BE2C (cell line): ENCODE data around the gene GABRR2.
"Not testable (repeated sequence)": the region's sequence is repeated elsewhere in the genome, so short reads cannot be mapped to it uniquely, and the experiment has no call there.

ENCODE experiments used
- DNase-seq: peaks from one replicate; pipeline ENCODE4 v3.0.0-alpha.2; 2020
- H3K27me3 ChIP-seq: fragments of 250-450 bp; sonication (Bioruptor Pico); 2 replicates; pipeline ENCODE4 v1.5.1; 2020; ENCODE audit warnings: mild to moderate bottlenecking
- H3K36me3 ChIP-seq: fragments of 250-450 bp; sonication (Bioruptor Pico); 2 replicates; pipeline ENCODE4 v1.5.1; 2020; ENCODE audit warnings: mild to moderate bottlenecking
- H3K4me1 ChIP-seq: fragments of 250-450 bp; sonication (Bioruptor Pico); 2 replicates; pipeline ENCODE4 v1.5.1; 2020
- H3K4me3 ChIP-seq: 2 replicates; pipeline ENCODE4 v1.5.1; 2011; ENCODE audit warnings: low read depth, low read length
- H3K9me3 ChIP-seq: fragments of 250-450 bp; sonication (Bioruptor Pico); 2 replicates; pipeline ENCODE4 v1.5.1; 2020
- TF ChIP-seq, protein P1 (sequence below): IDR thresholded peaks from 2 replicates; pipeline ENCODE4 v1.5.1; 2012; ENCODE audit warnings: mild to moderate bottlenecking, low read depth, low read length

The GABRR2 gene

DNA sequence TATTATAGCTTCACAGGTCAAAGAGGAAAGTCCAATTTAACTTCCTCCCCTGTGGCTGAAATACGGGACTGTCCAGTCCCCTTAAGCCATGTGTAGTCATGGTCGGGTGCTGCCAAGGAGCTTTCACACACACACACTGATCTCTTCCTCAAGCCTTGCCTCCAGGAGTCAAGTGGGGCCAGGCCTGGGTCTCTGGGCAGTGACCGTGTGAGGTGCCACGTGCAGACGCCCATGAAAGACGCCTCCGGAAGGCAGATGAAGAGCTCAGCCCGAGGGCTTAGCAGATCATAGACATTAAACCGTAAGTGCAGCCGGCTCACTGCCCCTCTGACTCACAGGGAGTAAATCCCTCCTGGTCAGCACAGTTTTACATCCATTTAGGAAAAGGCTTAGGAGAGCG is 4.2 kb downstream of the GABRR2 start:
- Histone ChIP-seq H3K4me3 (no peak overlapping the region), H3K27me3 (no peaks in the 10 kb centered on the region), H3K4me1 (peaks cover 4% of the 10 kb centered on the region), H3K9me3 (no peaks in the 10 kb centered on the region), H3K36me3 (no peaks in the 10 kb centered on the region)
- DNase-seq: peak; percentile 30
- TF ChIP-seq, protein P1, sequence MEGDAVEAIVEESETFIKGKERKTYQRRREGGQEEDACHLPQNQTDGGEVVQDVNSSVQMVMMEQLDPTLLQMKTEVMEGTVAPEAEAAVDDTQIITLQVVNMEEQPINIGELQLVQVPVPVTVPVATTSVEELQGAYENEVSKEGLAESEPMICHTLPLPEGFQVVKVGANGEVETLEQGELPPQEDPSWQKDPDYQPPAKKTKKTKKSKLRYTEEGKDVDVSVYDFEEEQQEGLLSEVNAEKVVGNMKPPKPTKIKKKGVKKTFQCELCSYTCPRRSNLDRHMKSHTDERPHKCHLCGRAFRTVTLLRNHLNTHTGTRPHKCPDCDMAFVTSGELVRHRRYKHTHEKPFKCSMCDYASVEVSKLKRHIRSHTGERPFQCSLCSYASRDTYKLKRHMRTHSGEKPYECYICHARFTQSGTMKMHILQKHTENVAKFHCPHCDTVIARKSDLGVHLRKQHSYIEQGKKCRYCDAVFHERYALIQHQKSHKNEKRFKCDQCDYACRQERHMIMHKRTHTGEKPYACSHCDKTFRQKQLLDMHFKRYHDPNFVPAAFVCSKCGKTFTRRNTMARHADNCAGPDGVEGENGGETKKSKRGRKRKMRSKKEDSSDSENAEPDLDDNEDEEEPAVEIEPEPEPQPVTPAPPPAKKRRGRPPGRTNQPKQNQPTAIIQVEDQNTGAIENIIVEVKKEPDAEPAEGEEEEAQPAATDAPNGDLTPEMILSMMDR: no peak

DNA sequence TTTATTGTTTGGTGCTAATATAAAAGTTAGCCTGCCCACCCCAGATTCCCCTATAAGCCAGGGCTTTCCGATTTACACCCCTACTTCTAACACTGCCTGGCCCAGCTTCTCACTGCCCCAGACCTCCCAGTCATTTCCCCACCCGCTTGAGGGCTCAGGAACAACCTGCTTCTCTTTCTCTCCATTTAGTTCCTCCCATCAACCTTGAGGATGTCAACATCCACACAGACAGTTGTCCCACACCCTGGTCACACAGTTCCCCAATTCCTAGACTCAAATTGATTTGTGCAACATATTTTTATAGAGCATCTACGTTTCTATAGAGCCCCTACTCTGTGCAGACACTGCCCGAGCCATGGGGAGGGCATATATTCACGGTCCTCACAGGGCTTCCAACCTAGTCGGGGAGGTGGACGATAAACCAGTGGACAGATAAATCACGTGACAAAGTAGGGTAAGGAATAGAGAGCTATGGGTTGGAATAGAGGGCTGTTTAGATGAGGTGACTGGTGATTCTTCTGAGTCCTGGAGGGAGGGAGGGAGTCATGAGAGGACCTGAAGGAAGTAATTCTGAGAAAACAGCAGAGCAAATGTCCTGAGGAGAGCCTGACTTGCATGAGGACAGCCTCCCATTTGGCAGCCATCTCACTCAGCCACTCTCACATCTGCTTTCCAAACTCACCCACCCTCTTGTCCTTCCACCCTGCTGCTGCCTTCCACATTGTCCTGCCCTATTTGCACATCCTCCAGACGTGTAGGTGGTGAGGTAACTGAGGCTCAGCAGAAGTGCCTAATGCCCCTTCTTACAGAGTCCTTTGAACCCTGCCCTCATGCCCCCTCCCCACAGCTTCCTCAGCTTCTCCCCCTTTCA is 6.3 kb downstream of the GABRR2 start:
- DNase-seq: no peak
- Histone ChIP-seq H3K4me1 (peaks cover 4% of the 10 kb centered on the region), H3K27me3 (no peaks in the 10 kb centered on the region)

DNA sequence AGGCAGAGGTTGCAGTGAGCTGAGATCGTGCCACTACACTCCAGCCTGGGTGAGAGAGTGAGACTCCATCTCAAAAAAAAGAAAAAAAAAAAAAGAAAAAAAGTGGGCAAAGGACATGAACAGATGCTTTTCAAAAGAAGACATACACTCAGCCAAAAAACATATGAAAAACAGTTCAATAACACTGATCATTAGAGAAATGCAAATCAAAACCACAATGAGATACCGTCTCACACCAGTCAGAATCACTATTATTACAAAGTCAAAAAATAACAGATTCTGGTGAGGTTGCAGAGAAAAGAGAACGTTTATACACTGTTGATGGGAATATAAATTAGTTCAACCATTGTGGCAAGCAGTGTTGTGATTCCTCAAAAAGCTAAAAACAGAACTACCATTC is 10.6 kb downstream of the GABRR2 start:
- H3K27me3 ChIP-seq, H3K9me3 ChIP-seq, H3K4me1 ChIP-seq, DNase-seq, H3K4me3 ChIP-seq, H3K36me3 ChIP-seq: not testable (repeated sequence)

More for the DNA sequence above, 6.3 kb downstream of the GABRR2 start:
- H3K9me3 ChIP-seq: no peaks in the 10 kb centered on the region
- no peaks in the 10 kb centered on the region for H3K36me3 ChIP-seq
- TF ChIP-seq, protein P1: no peak
- H3K4me3 ChIP-seq: no peak overlapping the region

DNA sequence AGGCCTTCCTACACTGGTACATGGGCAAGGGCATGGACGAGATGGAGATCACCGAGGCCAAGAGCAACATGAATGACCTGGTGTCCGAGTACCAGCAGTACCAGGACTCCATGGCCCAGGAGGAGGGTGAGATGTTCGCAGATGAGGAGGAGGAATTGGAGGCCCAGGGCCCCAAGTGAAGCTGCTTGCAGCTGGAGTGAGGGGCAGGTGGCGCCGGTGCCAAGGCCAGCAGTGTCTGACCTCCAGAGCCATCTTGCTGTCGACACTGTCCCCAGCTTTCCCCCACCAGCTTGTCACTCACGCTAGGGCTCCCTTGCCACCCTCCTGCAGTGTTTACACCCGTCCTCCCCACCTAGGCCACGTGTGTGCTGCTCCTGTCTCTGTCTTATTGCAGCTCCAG is 12.2 kb downstream of the GABRR2 start:
- Histone ChIP-seq H3K4me1 (no peaks in the 10 kb centered on the region), H3K4me3 (no peak overlapping the region), H3K27me3 (no peaks in the 10 kb centered on the region), H3K36me3 (no peaks in the 10 kb centered on the region), H3K9me3 (no peaks in the 10 kb centered on the region)
- DNase-seq: no peak
- TF ChIP-seq, protein P1: no peak

DNA sequence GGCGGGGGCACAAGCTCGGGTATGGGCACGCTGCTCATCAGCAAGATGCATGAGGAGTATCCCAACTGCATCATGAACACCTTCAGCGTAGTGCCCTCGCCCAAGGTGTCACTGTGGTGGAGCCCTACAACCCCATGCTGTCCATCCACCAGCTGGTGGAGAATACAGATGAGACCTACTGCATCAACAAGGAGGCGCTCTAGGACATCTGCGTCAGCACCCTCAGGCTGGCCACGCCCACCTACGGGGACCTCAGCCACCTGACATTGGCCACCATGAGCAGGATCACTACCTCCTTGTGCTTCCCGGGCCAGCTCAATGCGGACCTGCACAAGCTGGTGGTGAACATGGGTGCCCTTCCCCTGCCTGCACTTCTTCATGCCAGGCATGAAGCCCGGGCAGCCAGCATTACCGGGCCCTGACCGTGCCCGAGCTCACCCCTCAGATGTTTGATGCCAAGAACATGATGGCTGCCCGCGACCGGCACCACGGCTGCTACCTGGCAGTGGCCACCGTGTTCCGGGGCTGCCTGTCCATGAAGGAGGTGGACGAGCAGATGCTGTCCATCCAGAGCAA is 12.8 kb downstream of the GABRR2 start:
- H3K27me3 ChIP-seq: no peaks in the 10 kb centered on the region
- H3K4me3 ChIP-seq: no peak overlapping the region
- H3K9me3 ChIP-seq: no peaks in the 10 kb centered on the region
- DNase-seq: no peak
- H3K36me3 ChIP-seq: no peaks in the 10 kb centered on the region
- no peaks in the 10 kb centered on the region for H3K4me1 ChIP-seq
- TF ChIP-seq, protein P1: no peak

DNA sequence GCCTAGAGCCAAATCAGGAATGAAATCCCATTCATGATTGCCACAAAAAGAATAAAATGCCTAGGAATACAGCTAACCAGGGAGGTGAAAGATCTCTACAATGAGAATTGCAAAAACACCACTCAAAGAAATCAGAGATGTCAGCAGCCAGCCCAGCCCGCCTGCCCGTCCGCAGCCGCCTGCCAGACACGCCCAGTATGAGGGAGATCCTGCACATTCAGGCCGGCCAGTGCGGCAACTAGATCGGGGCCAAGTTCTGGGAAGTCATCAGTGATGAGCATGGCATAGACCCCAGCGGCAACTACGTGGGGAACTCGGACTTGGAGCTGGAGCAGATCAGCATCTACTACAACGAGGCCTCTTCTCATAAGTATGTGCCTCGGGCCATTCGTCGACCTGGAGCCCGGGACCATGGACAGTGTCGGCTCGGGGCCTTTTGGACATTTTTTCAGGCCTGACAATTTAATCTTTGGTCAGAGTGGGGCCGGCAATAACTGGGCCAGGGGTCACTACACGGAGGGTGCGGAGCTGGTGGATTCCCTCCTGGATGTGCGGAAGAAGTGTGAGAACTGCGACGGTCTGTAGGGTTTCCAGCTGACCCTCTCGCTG is 13.4 kb downstream of the GABRR2 start:
- H3K36me3 ChIP-seq: no peaks in the 10 kb centered on the region
- H3K4me3 ChIP-seq: no peak overlapping the region
- H3K9me3 ChIP-seq: no peaks in the 10 kb centered on the region
- DNase-seq: no peak
- no peaks in the 10 kb centered on the region for H3K4me1 ChIP-seq
- TF ChIP-seq, protein P1: no peak
- no peaks in the 10 kb centered on the region for H3K27me3 ChIP-seq
